HL-60/S4 treated with phorbol 12-myristate 13-acetate at 8.2 ng/mL for 4 days and 3 days (cell line): Measurements from ENCODE around the gene BFSP2.

ENCODE experiments used
- in situ Hi-C: fragments of 300-500 bp; cut with MboI; formaldehyde crosslinking; loops from 2 replicates; pipeline ENCODE4 v1.15.0; 2022; ENCODE audit warnings: low sequenced_read_pairs

Gene BFSP2

GRCh38 chr3:133412183-133413132, 12.6 kb downstream of the BFSP2 start:
- in situ Hi-C loops: no loop called here

- in situ Hi-C loops: no loop called here
Measured at GRCh38 chr3:133413161-133414020, 13.5 kb downstream of the BFSP2 start.

- in situ Hi-C loops: no loop called here
Measured at GRCh38 chr3:133414021-133414392, 14.2 kb downstream of the BFSP2 start.

- in situ Hi-C loops: no loop called here
Measured at GRCh38 chr3:133418361-133418760, 18.5 kb downstream of the BFSP2 start.

GRCh38 chr3:133419151-133419909, 19.5 kb downstream of the BFSP2 start:
- in situ Hi-C loops: no loop called here

- in situ Hi-C loops: no loop called here
Measured at GRCh38 chr3:133424937-133425869, 25.3 kb downstream of the BFSP2 start.

GRCh38 chr3:133425898-133426297, 26.0 kb downstream of the BFSP2 start:
- in situ Hi-C loops: no loop called here

GRCh38 chr3:133426721-133427120, 26.9 kb downstream of the BFSP2 start:
- in situ Hi-C loops: no loop called here

GRCh38 chr3:133428552-133428951, 28.7 kb downstream of the BFSP2 start:
- in situ Hi-C loops: no loop called here

GRCh38 chr3:133429063-133429462, 29.2 kb downstream of the BFSP2 start:
- in situ Hi-C loops: no loop called here

- in situ Hi-C loops: no loop called here
Measured at GRCh38 chr3:133439563-133439962, 39.7 kb downstream of the BFSP2 start.

GRCh38 chr3:133440652-133441051, 40.8 kb downstream of the BFSP2 start:
- in situ Hi-C loops: no loop called here

- in situ Hi-C loops: no loop called here
Measured at GRCh38 chr3:133441867-133442270, 42.0 kb downstream of the BFSP2 start.

- in situ Hi-C loops: no loop called here
Measured at GRCh38 chr3:133442518-133442917, 42.7 kb downstream of the BFSP2 start.

- in situ Hi-C loops: no loop called here
Measured at GRCh38 chr3:133443649-133444422, 44.0 kb downstream of the BFSP2 start.

- in situ Hi-C loops: no loop called here
Measured at GRCh38 chr3:133444423-133444774, 44.5 kb downstream of the BFSP2 start.

GRCh38 chr3:133445108-133445507, 45.3 kb downstream of the BFSP2 start:
- in situ Hi-C loops: no loop called here

GRCh38 chr3:133447750-133448477, 48.1 kb downstream of the BFSP2 start:
- in situ Hi-C loops: no loop called here
